DLD1 (cell line): ENCODE data around the gene CCDC201.

Experiments
- in situ Hi-C: cut with HindIII; loops from 2 replicates; pipeline ENCODE4 v1.10.0; 2017; ENCODE audit warnings: low sequenced_read_pairs

Gene CCDC201, protein sequence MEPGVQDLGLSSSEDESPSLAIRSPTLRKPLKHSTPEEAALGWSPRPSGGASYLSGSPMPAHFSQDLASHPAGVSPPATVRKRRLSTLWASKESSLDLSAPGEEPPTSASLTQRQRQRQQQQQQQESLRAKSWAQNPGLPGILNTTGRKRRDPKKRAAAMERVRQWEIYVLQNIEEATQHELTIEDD

DNA sequence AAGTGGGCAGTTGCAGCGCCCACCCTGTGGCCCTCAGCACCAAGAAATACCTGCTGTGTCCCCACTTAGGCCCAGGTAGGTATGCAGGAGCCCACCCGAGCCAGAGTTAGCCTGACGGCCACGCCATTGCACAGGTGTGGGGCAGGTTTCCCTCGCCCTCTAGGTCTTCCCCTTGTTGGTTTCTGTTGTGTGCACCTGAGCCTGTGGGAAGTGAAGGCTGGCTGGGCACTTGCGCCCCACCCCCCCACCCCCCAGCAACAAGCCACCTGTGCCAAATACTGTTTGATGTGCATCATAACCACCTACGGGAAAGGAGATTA, at the start of gene CCDC201:
CCDC201 (minus strand) TSS at position 48 of the 320 bp plus-strand sequence. CDS start 75 bp downstream, outside the sequence.
- in situ Hi-C loops, result no loop called here

- in situ Hi-C loops, result loop anchor here (25.0 kb wide), 2 partner anchors 440 to 1165 kb away; no protein-coding TSS in a partner anchor
Measured at GRCh38 chr7:45921699-45922519, 49.0 kb upstream of the CCDC201 start.

DNA sequence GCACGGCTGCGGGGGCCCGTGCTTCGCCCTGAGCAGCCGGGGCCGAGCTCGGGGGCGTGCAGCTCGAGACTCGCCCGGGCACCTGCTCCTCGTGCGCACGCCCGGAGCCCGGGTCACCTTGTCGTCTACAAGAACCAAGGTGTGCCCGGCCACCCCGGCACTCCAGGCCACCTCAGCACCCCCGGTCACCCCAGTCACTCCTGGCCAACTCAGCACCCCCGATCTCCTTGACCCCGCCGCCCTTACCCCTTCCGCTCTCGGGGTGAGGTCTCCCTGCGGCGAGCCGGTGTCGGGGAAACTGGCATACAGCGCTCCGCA, 48.5 kb upstream of the CCDC201 start:
- in situ Hi-C loops, result loop anchor here (25.0 kb wide), 2 partner anchors 441 to 1166 kb away; no protein-coding TSS in a partner anchor

- in situ Hi-C loops, result loop anchor here (25.0 kb wide), 2 partner anchors 442 to 1167 kb away; no protein-coding TSS in a partner anchor
Measured at GRCh38 chr7:45920502-45921380, 47.9 kb upstream of the CCDC201 start, which contains the start of gene IGFBP3. Gene IGFBP3, minus strand, starts transcription at chr7:45921272. Its CDS starts 132 bp downstream, at chr7:45921140.

DNA sequence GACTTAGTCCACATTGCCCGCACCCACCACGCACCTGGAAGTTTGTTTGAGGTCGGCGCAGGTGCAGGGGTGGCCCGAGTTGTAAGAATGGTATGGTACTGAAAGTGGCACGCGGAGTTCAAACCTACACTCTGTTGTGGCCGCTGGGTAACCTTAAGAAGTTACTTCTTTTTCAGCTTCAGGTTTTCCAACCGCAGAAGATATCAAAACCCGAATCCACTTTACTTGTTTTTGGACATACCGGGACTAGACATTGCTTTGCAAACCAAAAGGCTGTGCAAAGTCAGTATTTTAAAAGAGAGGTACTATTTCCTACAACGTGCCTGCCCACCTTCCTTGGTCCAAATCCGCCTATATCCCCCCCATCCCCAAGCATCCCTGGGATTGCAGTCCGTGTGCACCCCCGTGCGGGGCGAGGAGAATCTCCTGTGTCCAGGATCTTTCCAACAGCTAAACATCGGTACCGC, 47.1 kb upstream of the CCDC201 start:
- in situ Hi-C loops, result loop anchor here (25.0 kb wide), 2 partner anchors 442 to 1167 kb away; no protein-coding TSS in a partner anchor

DNA sequence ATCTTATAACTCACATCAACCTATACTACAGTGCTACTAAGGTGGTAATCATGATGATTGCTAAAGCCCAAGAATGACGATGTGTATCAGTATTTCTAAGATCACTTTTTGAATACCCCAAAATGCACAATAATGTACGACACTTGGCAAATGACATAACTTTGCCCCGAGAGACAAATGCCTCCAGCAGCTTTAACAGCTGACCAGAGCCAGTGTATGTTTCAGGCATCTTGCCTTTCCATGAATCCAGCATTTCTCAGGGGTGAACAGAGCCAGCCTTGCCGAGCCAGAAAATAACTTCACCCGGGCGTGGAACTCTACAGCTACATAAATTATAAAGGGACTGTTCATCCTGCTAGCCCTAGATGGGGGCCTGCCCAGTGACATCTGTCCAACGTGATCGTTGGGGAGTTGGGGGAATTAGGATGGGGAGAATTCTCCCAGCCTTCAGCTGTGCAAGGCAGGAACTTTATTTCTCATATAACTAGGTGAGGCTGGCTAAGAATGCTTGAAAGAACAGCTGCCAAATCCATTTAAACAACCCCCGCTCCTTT, 46.4 kb upstream of the CCDC201 start:
- in situ Hi-C loops, result loop anchor here (25.0 kb wide), 2 partner anchors 443 to 1168 kb away; no protein-coding TSS in a partner anchor

GRCh38 chr7:45918556-45918955, 45.7 kb upstream of the CCDC201 start:
- in situ Hi-C loops, result loop anchor here (25.0 kb wide), 2 partner anchors 444 to 1169 kb away; no protein-coding TSS in a partner anchor

GRCh38 chr7:45917658-45918057, 44.8 kb upstream of the CCDC201 start:
- in situ Hi-C loops, result loop anchor here (25.0 kb wide), 2 partner anchors 445 to 1170 kb away; no protein-coding TSS in a partner anchor

GRCh38 chr7:45917064-45917463, 44.2 kb upstream of the CCDC201 start:
- in situ Hi-C loops, result loop anchor here (25.0 kb wide), 2 partner anchors 445 to 1170 kb away; no protein-coding TSS in a partner anchor

- in situ Hi-C loops, result loop anchor here (25.0 kb wide), 2 partner anchors 447 to 1172 kb away; no protein-coding TSS in a partner anchor
Measured at GRCh38 chr7:45915606-45916005, 42.7 kb upstream of the CCDC201 start.

- in situ Hi-C loops, result loop anchor here (25.0 kb wide), 2 partner anchors 447 to 1172 kb away; no protein-coding TSS in a partner anchor
Measured at GRCh38 chr7:45914911-45915310, 42.0 kb upstream of the CCDC201 start.

GRCh38 chr7:45912972-45913371, 40.1 kb upstream of the CCDC201 start:
- in situ Hi-C loops, result loop anchor here (25.0 kb wide), 2 partner anchors 449 to 1174 kb away; no protein-coding TSS in a partner anchor

GRCh38 chr7:45911311-45911710, 38.4 kb upstream of the CCDC201 start:
- in situ Hi-C loops, result loop anchor here (25.0 kb wide), 2 partner anchors 451 to 1176 kb away; no protein-coding TSS in a partner anchor

GRCh38 chr7:45910855-45911254, 38.0 kb upstream of the CCDC201 start:
- in situ Hi-C loops, result loop anchor here (25.0 kb wide), 2 partner anchors 451 to 1176 kb away; no protein-coding TSS in a partner anchor

GRCh38 chr7:45909561-45909960, 36.7 kb upstream of the CCDC201 start:
- in situ Hi-C loops, result loop anchor here (25.0 kb wide), 2 partner anchors 453 to 1178 kb away; no protein-coding TSS in a partner anchor

DNA sequence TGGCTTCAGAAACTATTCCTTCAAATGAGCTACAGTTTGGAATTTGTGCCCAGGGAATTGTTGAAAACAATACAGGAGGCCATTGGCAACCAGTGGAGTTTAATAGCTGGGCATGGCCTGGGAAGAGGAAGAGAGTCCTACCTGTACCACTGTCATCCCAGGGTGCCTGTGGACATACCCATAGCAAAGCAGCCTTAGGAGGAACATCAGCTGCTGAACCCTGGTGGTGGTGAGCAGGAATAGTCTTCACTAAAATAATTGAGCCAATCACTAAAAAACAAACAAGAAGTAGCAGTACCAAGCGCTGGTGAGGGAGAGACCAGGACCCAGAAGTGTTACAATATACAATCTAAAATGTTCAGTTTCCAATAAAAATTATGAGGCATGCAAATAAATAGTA, 29.9 kb upstream of the CCDC201 start:
- in situ Hi-C loops, result loop anchor here (25.0 kb wide), 2 partner anchors 459 to 1184 kb away; no protein-coding TSS in a partner anchor

DNA sequence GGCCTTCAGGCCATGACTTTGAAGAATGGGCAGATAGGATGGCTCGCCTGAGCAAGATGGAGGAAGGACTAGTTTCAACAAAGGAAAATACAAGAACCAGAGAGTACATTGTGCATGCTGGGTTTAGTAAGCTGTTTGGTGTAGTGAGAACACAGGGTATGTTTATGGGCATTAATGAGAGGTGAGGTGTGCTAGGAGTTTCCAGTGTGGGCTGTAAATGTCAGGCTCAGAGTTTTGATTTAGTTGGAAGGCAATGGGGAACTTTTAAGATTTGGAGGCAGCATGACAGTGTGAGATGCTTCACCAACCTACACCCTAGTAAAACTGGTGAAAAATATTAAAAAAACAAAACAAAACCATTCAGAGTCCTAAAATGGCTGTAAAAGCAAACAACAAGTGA, 28.7 kb upstream of the CCDC201 start:
- in situ Hi-C loops, result loop anchor here (25.0 kb wide), 2 partner anchors 461 to 1186 kb away; no protein-coding TSS in a partner anchor

GRCh38 chr7:45898222-45898621, 25.3 kb upstream of the CCDC201 start:
- in situ Hi-C loops, result no loop called here

DNA sequence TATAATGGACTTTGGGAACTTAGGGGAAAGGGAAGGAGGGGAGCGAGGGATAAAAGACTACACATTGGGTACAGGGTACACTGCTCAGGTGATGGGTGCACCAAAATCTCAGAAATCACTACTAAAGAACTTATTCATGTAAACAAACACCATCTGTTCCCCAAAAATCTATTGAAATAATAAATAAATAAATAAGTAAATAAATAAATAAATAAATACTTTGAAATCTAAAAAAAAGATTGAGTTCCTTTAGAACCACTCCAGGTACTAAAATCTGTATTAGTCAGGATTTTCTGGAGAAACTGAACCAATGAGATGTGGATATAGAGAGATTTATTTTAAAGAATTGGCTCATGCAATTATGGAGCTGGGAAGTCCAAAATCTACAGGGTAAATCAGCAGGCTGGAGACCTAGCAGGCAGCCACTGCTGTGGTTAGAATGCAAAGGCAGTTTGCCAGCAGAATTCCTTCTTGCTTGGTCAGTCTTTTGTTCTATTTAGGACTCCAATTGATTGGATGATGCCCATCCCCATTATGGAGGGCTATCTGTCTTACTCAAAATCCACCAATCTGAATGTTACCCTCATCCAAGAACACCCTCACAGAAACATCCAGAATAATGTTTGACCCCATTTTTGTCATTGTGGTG, 24.3 kb upstream of the CCDC201 start:
- in situ Hi-C loops, result no loop called here
